HG03135 (cell line): ENCODE results near the gene RNASEH2A.
"Not testable (repeated sequence)": the region's sequence is repeated elsewhere in the genome, so short reads cannot be mapped to it uniquely, and the experiment has no call there.

Experiments
- ATAC-seq: cut with Tn5 transposase; IDR thresholded peaks from one replicate; pipeline ENCODE4 v1.9.1; 2021; ENCODE audit warnings: mild to moderate bottlenecking, moderate library complexity; ENCODE audit not compliant: unreplicated experiment

RNASEH2A gene

DNA sequence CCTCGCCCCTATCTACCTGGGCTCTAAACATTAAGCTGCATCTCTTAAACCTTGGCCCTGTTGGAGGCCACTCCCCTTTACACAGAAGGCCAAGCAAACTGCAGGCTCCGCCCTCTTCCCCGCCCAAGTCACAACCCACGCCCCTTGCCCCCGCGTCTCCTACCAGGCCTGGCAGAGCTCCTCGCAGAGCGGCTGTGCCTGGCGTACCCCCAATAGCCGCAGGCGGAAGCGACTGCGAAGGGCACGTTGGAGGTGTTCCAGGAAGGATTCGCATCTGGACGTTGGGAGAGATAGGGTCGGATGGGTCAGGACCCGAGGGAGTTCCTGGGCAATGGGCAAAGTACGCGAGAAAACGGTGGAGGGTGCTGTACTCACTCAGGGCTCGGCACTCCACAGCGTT, 22.1 kb downstream of the RNASEH2A start:
- no peak for ATAC-seq

DNA sequence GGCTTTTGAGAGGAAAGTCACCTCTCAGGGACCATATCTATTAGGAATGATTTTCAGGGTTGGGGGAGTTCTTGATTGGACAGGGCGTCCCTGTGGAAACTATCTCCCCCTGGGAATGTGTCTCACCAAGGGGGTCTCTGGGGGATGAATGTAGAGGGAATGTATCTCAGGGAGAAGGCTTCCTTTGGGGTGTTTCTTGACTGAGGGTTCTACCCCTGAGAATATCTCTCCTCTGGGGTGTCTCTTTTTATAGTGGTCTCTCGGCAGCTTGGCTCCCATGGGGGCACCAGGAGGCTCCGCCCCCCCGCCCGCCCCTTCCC, 27.0 kb downstream of the RNASEH2A start:
- ATAC-seq = no peak

DNA sequence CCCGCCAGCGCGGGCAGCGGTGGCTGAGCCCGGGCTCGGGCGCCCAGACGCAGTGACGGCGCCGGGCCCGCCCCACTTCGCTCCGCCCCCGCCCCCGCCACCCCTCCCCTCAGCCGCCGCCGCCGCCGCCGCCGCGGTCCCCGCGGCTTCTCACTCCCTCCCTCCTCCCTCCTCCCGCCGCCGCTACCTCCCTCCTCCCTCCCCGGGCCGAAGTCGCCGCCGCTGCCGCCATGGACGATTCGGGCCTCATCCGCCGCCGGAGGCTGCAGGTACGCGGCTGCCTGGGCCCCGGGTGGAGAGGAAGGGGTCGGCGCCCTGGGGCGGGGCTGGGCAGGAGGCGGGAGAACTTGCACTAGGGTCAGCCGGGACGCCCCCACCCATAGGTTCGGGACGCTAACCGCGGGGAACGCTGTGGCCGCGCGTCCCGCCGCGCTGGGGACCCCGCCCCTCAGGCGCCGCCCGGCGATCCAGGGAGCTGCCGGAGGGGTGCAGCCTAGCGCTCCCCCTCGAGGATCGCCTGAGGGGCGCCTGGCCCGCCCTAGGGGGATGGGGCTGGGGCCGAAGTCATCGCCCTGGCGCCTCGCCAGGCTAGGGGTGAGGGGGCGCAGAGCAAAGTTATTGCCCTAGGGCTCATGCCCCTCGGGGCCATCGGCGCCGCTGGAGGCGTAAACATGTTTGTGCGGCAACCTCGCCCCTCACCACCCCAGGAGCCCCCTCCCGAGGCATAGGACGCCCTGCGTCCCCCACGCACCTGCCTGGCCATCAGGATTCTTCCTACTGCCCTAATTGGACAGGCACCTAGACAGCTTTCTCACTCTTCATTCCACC, 27.6 kb downstream of the RNASEH2A start:
- ATAC-seq = no peak

DNA sequence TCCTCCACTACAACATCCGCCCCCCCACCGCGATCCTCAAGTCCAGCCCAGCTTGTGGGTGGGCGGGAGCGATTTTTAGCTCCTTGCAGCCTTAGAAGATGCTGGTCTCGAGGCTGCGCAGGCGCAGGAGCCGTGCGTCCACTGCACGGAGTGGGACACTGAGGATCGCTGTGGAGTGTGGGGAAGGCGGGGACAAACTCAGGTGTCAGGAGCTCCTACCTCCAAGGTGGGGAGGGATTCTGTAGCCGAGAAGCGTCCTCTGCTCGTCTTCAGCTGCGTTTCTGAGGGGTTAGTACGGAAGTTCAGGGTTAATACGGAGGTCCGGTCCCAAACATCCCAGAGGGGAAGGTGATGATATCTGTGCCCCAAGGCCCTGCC, 28.2 kb downstream of the RNASEH2A start, which contains the start of gene RTBDN:
TSS of gene RTBDN (minus strand) at position 14 of the 378 bp plus-strand sequence. CDS start 4,600 bp downstream, outside the sequence.
- no peak for ATAC-seq

DNA sequence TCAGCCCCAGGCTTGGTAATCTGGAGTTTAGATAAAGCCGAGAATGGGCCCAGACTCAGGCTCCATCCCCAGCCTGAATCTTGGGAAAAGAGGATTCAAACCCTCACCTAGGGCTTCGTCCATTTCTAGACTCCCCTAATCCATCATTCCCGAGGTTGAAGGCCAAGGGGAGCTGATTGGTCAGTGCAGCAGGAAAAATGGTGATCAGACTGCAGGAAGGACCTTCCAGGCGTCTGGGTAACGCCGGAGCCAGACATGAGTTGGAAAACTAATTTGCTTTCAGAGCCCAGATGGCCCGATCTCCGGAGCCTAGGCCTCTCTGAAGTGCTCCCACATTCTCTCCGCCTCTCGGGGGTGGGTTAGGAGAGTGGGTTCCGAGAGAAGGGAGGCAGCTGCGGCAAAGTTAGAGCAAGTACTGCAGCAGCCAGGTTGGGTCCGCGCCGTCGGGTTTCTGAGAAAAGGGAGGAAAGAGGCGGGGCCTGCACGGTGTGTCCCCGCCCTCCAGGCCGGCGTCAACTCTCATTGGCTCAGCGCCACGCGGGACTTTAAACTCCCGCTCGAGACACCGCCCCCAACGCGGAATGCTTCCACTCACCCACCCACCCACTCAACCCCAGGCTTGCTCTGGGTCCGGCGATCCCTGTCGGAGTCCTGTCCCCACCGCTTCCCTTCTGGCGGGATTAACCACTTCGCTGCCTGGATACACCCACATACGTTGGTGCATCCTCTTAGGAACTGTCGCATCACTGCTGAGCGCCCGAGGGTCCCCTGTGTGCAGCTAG, 28.8 kb downstream of the RNASEH2A start:
- no peak for ATAC-seq

DNA sequence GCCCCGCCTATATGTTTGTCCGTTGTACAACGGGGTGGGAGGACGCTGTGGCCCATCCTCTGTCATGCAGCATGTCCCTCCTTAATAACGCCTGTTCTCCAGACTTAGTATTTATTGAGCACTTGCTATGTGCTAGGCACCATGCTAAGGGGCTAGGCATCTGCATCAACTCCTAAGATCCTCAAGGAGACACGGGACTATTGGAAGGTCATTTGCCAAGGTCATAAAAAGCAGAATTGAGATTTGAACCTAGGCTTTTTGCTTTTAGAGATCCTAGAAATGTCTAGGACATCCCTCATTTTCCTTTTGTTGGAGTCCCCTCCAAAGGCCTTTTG, 30.1 kb downstream of the RNASEH2A start:
- ATAC-seq = no peak

DNA sequence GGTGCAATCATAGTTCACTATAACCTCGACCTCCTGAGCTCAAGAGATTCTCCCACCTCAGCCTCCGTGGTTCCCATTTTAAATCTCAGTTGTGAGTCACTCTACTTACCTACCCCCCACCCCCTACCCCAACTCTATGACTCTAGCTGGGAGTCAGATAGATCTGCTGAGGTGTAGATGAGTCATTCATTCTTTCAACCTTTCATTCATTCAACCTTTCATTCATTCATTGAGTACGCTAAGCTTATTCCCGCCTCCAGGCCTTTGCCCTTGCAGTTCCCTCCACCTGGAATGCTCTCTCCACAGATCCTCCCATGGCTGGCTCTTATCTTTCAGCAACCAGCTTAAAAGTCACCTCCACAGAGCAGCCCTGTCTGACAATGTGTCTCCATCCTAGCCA, 30.8 kb downstream of the RNASEH2A start:
- no peak for ATAC-seq

DNA sequence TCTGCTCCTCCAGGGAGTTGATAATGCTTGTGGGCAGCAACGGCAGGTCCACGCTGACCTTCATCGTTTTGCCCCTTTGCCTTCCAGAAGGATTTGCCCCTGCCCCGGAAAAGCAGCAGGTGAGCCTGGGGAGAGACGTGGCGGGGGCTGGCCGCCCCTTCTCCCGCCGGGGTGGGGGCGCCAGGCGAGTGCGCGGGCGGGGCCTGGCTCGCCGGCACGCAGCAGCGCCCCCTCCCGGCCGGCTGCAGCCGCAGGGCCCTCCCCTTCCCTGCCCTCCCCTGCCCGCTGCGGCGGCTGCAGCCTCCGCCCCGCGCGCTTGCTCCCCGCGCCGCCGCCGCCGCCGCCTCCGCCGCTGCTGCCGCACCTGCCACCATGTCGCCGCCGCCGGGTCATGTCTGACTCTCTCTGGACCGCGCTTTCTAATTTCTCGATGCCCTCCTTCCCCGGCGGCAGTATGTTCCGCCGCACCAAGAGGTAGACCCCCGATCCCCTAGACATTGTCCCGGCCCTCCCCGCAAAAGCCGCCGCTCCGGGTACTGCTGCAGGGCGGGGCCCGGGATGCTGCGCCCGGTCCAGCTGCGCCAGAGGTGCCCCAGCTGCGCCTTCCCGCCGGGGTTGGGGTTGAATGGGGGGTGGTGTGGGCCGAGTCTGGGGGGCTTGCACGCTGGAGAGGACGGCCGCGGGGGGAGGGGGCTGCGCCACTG, 31.9 kb downstream of the RNASEH2A start, which contains the start of gene MAST1:
TSS of gene MAST1 (plus strand) at position 334 of the 704 bp plus-strand sequence. CDS start at position 392, 58 bp downstream.
- no peak for ATAC-seq

DNA sequence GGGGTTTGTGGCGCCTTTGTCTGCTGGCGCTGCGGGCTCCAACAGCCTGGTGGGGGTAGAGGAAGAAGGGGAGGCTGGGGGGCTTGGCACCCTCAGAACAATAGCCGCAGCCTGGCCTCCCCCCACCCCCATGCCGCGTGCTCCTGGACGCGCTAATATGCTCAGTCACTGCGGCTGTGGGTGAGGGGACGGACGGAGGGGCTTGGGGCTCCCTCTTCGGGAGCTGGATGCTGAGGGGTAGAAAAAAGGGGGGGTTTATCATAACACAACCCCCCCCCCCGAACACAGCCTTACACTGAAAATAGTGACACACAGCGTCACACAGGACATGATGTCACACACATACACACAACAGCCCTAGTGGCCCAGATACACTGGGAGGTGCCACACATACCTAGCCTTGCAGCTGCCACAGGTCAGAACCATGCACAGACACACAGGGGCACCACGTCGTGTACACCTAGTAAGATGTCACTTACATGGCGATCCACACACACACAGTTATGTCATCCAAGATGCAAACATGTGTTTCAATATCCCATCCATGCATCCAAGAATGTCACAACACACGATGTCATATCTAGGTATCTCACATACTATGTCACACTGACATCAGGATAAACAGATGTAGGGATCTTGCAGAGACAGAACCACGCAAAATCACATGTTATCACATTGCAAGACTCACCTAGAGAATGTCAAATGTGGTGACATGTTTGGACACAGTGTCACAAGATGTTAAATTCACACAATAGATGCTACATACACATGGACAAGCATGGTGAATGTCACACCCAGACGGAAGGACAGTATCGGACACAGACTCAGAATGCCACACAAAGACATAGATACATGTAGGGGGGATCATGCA, 32.7 kb downstream of the RNASEH2A start:
- no peak for ATAC-seq

DNA sequence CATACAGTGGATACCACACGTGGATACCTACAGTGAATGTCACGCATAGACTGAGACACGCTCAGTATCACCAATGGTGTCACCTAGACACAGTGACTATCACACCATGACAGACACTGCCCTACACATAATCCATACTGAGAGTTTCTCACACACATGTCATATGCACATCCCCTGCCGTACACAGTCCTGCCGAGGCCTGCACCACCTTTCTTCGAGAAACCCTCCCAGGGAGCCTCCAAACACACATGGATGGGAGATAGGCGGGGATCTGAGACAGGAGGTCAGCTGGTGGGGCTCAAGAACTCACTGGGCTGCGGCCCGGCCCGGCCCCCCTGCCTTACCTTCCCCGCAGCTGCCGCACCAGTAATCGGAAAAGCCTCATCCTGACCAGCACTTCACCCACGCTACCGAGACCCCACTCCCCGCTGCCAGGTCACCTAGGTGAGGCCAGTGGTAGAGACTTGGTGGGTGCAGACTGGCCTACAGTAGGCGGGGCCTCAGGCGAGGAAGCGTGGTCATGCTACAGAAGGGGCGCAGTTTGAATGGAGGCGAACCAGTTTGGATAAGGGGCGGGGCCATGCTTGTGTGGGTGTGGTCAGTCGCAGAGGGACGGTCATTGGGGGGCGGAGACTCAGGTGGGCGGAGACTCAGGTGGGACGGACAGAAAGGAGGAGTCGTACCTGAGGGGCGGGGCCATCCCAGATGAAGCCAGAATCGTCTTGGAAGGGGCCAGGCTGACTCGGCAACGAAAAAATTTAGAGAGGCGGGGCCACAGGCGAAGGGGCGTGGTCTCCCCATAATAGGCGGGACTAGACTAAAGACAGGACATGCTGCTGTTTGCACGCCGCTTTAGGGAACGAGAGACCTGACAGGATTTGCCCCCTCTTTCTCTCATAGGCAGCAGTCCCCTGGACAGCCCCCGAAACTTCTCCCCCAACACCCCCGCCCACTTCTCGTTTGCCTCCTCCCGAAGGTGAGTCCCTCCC, 34.0 kb downstream of the RNASEH2A start:
- ATAC-seq = no peak

DNA sequence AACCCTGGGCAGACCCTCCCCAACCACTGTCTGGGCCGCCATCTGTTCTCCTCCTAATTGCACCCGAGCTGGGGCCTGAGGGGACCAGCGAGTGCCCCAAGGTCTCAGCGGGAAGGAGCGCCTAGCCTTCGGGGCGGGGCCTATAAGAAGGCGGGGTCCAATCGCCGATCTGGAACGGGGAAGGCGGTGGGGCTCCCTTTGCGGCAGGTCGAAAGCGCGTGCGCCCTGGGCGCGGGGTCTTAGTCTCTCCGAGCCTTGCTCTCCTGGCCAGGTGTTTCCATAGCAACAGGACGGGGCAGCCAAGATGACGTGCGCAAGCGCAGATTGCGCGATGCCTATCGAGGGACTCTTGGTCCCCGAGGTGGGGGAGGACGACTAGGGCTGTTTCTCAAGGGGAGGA, 34.7 kb downstream of the RNASEH2A start:
- ATAC-seq = no peak

DNA sequence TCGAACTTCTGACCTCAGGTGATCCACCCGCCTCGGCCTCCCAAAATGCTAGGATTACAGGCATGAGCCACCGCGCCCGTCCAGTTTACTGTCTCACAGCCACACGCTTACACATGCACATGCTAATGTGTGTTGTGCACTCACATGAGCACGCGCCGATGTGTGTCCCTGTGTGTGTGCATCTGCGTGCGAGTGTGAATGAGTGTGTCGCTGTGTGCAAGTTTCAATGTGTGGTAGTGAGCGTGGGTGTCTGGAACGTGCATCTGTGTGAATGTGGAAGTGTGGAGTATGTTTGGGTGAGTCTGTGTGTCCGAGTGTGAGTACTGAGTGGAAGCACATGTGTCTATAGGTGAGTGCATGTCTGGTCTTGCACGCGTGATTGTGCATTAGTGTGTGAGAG, 36.1 kb downstream of the RNASEH2A start:
- ATAC-seq = no peak

DNA sequence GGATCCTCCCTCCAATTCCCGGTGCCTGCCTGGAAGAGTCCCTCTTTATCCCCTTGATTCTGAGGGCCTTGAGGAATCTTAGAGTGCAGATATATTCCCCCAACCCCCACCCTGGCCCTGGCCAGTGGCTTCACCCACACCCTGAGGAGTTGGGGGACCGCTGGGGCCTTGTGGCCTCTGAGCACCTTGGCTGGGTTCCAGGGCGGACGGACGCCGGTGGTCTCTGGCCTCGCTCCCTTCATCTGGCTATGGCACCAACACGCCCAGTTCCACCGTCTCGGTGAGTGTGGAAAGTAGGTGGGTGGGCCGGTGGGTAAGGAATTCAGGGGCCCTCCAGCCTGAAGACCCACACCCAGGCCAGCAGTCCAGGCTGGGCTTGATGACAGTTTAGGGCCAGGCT, 36.9 kb downstream of the RNASEH2A start:
- no peak for ATAC-seq

DNA sequence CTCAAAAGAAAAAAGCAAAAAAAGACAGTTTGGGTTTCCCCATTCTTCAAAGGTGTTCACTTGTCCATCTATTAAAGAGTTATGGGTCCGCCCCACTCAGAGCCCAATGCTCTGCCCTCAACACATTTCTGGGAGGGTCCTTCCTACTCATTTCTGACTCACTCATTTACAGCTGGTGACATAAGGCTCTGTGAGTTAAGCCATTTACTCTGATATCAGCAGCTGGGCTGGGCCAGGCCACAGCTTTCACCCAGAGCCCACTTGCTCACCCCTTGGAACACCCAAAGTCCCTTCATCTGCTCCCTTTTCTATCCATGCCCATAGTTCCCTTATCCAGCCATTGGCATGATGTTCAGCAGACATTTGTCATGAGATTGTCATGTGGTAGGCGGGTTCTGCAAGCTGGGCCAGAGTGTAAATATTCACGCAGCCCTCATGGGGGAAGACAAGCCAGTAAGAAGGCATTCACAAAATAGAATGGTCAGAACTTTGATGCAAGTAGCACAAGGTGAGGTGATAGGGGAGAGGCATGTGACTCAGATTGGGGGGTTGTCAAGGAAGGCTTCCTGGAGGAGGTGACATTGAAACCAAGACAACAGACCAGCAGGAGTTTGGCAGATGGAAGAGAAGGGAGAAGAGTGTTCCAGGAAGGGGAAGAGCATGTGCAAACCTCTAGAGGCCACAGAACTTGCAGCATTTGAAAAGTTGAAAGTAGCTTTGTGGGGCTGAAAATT, 37.8 kb downstream of the RNASEH2A start:
- no peak for ATAC-seq

DNA sequence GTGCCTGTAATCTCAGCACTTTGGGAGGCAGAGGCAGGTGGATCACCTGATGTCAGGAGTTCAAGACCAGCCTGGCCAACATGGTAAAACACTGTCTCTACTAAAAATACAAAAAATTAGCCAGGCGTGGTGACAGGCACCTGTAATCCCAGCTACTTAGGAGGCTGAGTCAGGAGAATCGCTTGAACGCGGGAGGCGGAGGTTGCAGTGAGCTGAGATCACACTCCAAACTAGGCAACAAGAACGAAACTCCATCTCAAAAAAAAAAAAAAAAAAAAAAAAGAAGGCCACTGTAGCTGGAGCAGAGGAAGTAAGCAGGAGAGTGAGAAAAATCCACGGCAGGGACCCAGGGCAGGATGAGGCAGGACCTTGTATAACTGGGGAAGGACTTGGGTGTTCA, 40.2 kb downstream of the RNASEH2A start:
- not testable (repeated sequence) for ATAC-seq

DNA sequence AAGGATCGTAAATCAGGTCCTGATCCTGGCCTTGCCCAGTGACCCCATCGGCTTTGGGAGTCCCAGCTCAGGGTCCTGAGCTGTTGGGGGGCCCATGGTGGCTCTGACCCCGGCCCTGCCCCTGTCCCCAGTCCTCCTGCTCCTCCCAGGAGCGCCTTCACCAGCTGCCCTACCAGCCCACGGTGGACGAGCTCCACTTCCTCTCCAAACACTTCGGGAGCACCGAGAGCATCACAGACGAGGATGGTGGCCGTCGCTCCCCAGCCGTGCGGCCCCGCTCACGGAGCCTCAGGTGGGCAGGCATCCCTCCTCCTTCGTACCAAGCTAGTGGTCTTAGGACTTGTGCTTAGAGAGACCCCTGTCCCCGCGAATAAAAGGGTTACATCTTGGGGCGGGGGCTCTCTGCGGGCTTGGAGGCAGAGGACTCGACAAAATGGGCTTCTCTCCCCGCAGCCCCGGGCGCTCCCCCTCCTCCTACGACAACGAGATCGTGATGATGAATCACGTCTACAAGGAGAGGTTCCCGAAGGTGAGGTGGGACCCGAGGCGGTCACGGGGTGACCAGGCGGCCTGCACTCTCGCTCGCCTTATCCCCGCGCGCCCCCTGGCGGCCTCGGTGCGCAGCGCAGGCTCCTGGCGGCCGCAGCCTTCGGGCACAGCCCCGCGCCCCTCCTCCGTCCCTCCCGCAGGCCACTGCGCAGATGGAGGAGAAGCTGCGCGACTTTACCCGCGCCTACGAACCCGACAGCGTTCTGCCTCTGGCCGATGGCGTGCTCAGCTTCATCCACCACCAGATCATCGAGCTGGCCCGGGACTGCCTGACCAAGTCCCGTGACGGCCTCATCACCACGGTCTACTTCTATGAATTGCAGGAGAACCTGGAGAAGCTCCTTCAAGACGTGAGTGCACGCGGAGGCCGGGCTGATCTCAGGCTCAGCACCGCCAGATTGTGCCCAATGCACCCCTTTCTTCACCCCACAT, 41.1 kb downstream of the RNASEH2A start:
- ATAC-seq = peak; percentile 69

DNA sequence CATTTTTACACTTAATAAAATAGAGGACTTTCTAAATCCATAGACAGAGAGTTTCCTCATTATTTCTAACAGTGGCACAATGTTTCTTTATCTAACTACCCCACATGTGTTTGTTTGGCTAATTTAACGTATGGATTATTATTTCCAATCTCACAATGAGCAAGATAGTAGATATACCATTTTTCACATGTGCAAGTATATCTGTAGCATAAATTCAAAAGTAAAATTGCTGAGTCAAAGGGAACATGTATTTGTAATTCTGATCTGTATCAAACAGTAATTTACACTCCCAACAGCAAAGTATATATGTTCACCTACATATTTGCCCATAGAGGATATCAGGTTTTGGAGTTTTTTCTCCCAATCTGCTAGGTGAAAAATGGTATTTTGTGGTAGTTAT, 50.3 kb downstream of the RNASEH2A start:
- ATAC-seq = no peak
